GF-D8 (cell line): ENCODE results near the gene GJC2.

Experiments used
- DNase-seq: peaks from one replicate; lab custom pipeline; 2025; lab: John Stamatoyannopoulos, UW

Gene GJC2

DNA sequence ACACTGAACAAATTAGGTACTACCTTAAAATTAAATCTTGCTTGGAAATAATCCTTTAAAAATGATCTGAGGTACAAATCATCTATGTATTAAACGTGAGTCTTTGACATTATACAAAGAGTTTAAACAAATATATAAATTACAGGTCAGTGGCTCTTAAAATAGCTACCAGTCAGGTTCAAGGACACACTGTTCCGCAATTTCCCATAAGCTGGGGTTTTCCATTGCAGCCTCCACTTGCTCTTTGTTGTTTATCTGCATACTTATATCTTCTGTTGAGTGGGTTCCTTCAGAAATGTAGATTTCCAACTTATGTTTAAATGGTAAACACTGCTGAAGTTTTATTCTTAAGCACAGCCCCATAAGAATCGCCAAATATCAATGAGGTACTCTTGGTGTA is 34.9 kb upstream of the GJC2 start:
- DNase-seq: no peak

- DNase-seq: no peak
These were observed 32.4 kb upstream of the GJC2 start for GRCh38 chr1:228117335-228117734.

GRCh38 chr1:228118040-228118439 is 31.7 kb upstream of the GJC2 start:
- no peak for DNase-seq

- DNase-seq: no peak
These were observed 29.4 kb upstream of the GJC2 start for GRCh38 chr1:228120351-228120750.

- peak; percentile 1 for DNase-seq
These were observed 28.8 kb upstream of the GJC2 start for GRCh38 chr1:228120857-228121489.

GRCh38 chr1:228122921-228123441 is 26.7 kb upstream of the GJC2 start:
- no peak for DNase-seq

- no peak for DNase-seq
These were observed 26.2 kb upstream of the GJC2 start for GRCh38 chr1:228123505-228123904.

- DNase-seq: no peak
These were observed 24.5 kb upstream of the GJC2 start for GRCh38 chr1:228125185-228125584.

- DNase-seq: no peak
These were observed 18.0 kb upstream of the GJC2 start for GRCh38 chr1:228131766-228132165.

DNA sequence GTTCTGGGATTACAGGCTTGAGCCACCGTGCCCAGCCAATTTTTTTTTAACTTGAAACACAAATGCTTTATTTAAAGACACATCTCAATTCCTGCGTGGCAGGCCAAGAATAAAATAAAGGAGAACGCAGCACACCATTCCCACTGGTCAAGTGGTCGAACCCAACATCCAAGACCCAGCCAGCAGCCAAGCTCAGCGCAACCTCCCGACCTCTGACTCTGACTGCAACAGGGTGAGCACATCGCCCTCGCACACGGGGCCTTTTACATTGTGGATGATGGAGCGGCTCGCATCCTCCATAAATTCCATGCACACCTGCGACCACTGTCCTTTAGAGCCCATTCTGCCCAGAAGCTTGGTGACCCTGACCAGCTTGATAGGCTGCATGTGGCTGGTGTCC is 15.1 kb upstream of the GJC2 start:
- no peak for DNase-seq

- no peak for DNase-seq
These were observed 12.8 kb upstream of the GJC2 start for GRCh38 chr1:228136901-228137300.

DNA sequence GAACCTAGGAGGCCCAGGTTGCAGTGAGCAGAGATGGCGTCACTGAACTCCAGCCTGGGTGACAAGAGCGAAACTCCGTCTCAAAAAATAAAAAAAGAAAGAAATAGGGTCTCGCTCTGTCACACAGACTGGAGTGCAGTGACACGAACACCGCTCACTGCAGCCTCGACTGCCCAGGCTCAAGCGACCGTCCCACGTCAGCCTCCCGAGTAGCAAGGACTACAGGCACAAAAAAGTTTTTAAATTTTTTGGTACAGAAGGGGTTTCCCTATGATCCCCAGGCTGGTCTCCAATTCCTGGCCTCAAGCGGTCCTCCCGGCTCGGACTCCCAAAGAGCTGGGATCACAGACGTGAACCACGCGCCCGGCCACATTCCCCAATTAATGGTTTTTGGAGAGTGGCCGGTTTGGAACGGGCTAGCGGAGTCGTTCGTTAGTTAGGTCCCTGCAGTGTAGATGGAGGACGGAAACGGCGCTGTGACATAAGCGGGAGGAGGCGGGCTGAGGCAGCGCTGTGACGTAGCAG is 10.3 kb upstream of the GJC2 start:
- no peak for DNase-seq

GRCh38 chr1:228139931-228140723 is 9.6 kb upstream of the GJC2 start, which contains the start of gene GUK1:
Gene GUK1, plus strand, starts transcription at chr1:228140279. Its CDS starts 24 bp downstream, at chr1:228140303.
- DNase-seq: peak; percentile 98

DNA sequence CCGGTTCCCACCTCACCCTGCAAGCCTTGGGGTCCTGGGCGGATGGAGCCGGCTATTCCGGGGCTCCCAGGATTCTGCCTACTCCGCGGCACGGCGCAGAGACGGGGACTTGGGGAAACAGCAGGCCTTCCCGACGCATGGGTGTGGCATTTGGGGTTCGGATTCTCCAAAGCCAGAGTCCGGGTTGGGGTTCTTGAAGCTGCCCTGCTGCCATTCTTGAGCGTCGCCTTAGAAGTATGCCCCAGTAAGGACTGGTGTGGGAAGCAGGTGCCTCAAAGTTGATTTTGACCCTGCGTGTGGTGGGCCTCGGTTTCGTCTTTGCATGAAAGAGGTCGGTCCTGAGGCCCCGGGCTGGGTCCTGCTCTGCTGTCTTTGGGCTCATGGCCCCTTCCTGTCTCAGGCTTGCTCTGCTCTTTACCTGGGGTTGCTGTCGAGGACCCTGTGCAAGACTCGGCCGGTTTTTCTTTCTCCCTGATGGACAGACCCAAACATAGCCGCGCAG is 9.0 kb upstream of the GJC2 start:
- DNase-seq: no peak

- peak; percentile 13 for DNase-seq
These were observed 8.3 kb upstream of the GJC2 start for GRCh38 chr1:228141226-228142044.

DNA sequence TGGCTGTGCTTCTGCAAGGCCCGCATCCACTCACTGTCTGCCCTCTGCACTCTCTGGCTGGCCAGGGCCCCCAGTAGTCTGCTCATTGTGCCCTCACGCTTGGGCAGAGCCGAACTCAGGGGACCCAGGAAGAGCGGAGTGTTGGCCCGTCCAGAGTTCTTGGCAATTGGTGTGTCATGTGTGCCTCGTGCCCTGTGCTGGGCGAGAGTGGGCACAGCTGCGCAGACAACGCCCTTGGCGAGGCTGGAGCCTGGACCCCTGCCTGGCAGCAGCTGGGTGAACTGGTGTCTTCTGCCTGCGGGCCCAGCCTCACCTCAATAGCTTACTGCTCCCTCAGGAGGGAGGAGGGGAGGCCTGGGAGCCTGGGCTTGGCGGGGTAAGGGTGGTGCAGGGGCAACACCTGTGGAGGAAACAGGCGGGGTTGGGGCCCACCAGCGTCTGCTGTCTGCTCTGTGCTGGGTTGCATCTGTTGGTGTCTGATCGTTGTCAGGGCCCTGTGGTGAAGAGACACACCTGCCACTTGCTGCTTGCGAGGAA is 7.5 kb upstream of the GJC2 start:
- no peak for DNase-seq

DNA sequence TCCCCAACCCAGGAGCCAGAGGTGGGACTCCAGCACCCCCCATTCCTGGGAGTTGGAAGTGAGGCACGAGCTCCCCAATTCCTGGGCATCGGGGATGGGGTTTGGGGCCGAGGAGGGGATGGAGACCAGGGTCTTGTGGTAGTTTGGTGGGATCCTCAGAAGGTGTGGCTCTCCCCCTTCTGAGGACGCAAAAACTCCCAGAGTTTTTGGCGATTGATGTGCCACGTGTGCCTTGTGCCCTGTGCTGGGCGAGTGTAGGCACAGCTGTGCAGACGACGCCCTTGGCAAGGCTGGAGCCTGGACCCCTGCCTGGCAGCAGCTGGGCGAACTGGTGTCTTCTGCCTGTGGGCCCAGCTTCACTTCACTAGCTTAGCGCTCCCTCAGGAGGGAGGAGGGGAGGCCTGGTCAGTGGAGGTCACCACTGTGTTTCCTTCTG is 7.0 kb upstream of the GJC2 start:
- DNase-seq: no peak

DNA sequence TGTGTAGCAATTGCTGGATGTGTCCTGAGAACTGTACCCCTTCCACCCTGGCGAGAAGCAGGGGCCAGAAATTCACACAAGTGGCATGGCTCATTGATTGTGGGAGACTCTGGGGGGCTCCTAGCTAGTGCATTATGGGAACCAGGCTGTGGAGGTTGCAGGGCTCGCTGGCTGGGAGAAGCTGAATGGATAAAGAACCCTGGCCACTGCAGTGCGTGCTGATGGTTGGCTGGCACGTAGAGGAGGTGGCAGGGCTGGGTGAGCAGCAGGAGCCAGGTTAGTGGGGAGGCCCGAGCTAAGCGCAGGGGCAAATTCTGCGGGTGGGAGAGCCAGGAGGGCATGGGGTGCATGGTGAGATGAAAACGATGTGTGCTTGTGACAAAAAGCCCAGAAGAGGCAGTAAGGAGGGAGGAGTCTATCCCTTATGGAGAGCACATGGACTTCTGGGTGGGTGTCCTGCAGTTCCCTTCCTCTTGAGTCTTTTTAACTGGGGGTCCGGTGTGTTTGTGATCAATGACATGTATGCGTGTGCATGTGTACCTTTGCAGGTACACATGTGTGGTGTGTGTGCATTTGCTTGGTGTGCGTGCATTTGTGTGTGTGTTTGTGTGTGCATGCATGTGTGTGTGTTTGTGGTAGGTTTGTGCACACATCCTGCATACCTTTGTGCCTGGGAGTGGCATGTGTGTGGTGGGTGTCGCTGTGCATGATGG is 6.1 kb upstream of the GJC2 start:
- DNase-seq: no peak

- no peak for DNase-seq
These were observed 5.3 kb upstream of the GJC2 start for GRCh38 chr1:228144193-228144992.

DNA sequence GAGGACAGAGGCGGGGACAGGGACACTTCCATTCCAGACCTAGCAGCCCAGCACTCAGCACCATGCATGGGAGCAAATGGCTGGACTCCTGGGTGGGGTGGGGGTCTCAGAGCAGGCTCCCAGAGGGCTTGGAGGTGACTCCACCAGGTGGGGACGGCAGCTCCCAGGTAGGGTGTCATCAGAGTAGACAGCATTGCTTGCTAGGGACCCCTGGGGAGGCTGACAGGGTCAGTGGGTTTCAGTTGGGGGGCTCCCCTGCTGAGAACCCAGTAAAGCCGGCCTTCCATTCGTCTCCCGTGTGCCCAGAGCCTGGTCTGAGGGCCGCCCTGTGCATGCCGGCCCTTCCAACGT is 4.8 kb upstream of the GJC2 start:
- no peak for DNase-seq
